Bronchial epithelial cell (primary cell): ENCODE measurements around the gene NUP98. TPM values are rescaled to one million over a fixed set of nuclear protein-coding genes. Genes with fewer than 3 reads are reported as not detected.

ENCODE experiments used
- DNase-seq: peaks from one replicate; pipeline ENCODE4 v3.0.0-alpha.2; 2010; ENCODE audit warnings: low read depth
- FAIRE-seq: peaks from 2 replicates; lab custom pipeline; 2011; peaks lifted over from hg19 to GRCh38; lab: Jason Lieb, UNC
- H3K27me3 ChIP-seq: 2 replicates; pipeline ENCODE4 v1.5.1; 2011; ENCODE audit warnings: low read length; ENCODE audit not compliant: control insufficient read depth, insufficient read depth
- H3K36me3 ChIP-seq: 2 replicates; pipeline ENCODE4 v1.5.1; 2011; ENCODE audit warnings: low read length; ENCODE audit not compliant: control insufficient read depth, insufficient read depth
- H3K4me3 ChIP-seq: 2 replicates; pipeline ENCODE4 v1.5.1; 2011; ENCODE audit warnings: mild to moderate bottlenecking, low read depth, low read length, control low read depth
- total RNA-seq: library from RNA; depleted of rRNA; stranded (reverse); fragments of >200 nt; gene quantifications from 2 replicates; pipeline ENCODE4 v1.2.1, GENCODE V29; 2014
- TF ChIP-seq, protein P1 (sequence below): IDR thresholded peaks from 2 replicates; pipeline ENCODE4 v1.5.1; 2011; ENCODE audit warnings: mild to moderate bottlenecking, moderate library complexity, low read length, control low read depth, inconsistent platforms; ENCODE audit not compliant: insufficient read depth, severe bottlenecking

Gene NUP98
- total RNA-seq, 1 donor from 2014 or later, result 59.8 TPM

DNA sequence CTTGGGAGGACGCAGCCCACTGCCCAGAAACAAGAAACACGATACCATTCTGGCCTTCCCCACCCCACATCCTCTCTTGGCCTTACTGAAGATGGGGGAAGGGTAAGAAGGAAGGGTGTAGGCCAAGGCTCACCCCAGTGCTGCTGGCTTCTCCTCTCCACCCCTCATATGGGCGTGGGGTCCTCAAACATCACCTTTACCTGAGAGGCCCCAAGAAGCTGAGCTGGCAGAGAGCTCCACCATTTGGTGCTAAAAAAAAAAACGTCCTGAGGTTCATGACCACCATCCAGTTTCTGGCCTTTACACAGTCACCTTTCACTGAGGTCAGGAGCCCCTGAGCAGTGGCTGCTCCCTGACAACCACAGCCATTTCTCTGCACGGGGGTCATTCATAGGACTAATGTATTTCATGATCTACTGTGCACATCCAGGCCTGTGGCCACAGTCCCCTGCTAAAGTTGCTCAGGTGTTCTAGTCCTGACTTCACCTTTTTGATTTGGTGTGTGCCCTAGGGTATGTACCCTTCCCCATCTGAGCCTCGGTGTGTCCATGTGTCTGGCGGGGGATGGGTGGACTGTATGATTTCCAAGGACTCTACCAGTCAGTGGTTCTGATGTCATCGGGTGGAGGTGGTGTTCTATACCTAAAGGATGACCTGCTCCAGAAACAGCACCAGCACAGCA is 28.3 kb upstream of the NUP98 start:
- no peak overlapping the region for H3K4me3 ChIP-seq
- no peak for DNase-seq
- FAIRE-seq, result no peak
- H3K27me3 ChIP-seq, result no peaks in the 10 kb centered on the region
- TF ChIP-seq, protein P1, sequence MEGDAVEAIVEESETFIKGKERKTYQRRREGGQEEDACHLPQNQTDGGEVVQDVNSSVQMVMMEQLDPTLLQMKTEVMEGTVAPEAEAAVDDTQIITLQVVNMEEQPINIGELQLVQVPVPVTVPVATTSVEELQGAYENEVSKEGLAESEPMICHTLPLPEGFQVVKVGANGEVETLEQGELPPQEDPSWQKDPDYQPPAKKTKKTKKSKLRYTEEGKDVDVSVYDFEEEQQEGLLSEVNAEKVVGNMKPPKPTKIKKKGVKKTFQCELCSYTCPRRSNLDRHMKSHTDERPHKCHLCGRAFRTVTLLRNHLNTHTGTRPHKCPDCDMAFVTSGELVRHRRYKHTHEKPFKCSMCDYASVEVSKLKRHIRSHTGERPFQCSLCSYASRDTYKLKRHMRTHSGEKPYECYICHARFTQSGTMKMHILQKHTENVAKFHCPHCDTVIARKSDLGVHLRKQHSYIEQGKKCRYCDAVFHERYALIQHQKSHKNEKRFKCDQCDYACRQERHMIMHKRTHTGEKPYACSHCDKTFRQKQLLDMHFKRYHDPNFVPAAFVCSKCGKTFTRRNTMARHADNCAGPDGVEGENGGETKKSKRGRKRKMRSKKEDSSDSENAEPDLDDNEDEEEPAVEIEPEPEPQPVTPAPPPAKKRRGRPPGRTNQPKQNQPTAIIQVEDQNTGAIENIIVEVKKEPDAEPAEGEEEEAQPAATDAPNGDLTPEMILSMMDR, result no peak
- peaks cover 16% of the 10 kb centered on the region for H3K36me3 ChIP-seq

DNA sequence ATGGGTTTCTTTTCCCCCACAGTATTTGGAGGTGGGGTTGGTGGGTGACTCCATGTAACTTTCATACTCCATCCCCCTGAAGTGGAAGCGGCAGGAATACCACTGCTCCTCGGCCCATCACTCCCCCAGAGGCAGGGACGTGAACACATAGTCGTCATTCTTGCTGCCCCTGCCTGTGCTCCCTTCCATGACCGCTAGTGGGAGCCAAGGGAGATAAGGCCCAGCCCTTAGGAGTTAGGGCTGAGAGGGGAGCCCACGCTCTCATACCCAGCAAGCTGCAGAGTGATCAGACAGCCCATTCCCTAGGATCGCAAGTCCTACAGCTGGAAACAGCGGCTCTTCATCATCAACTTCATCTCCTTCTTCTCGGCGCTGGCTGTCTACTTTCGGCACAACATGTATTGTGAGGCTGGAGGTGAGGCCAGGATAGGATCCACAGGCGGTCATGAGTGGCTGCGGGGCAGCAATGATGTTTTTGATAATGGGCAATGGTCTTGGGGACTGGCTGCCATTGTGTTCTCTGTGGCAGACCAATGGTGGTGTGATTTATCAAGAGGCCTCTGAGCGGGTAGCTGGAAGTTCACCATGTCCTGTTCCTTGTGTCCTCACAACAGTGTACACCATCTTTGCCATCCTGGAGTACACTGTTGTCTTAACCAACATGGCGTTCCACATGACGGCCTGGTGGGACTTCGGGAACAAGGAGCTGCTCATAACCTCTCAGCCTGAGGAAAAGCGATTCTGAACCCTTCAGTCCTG is 27.5 kb upstream of the NUP98 start:
- FAIRE-seq (no peak), DNase-seq (peak; percentile 46)
- Histone ChIP-seq H3K27me3 (no peaks in the 10 kb centered on the region), H3K36me3 (peaks cover 14% of the 10 kb centered on the region), H3K4me3 (no peak overlapping the region)
- TF ChIP-seq, protein P1, result peak; percentile 70

- DNase-seq (no peak), FAIRE-seq (no peak)
- peaks cover 14% of the 10 kb centered on the region for H3K36me3 ChIP-seq
- no peak overlapping the region for H3K4me3 ChIP-seq
- H3K27me3 ChIP-seq, result no peaks in the 10 kb centered on the region
- TF ChIP-seq, protein P1, result no peak
Measured at GRCh38 chr11:3823762-3824506, 26.6 kb upstream of the NUP98 start.

DNA sequence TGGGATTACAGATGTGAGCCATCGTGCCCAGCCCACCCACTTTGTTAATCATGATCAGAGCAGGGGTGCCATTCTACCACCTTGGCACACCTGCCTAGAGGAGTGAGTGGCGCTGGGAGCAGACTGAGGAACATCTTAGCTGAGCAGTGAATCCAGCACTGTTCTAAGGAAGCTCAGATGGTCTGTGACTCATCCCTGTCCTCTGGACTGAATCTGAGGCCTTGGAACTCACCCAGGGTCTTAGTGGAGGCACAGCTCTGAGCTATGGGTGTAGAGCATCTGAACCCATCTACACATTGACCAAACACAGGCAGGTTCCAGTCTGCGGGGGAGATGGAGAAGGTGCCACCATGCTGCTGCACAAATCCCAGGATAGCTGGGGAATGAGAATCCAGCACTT is 25.9 kb upstream of the NUP98 start:
- TF ChIP-seq, protein P1, result no peak
- H3K36me3 ChIP-seq, result peaks cover 14% of the 10 kb centered on the region
- DNase-seq (peak; percentile 37), FAIRE-seq (no peak)
- no peaks in the 10 kb centered on the region for H3K27me3 ChIP-seq
- H3K4me3 ChIP-seq, result no peak overlapping the region

- TF ChIP-seq, protein P1, result no peak
- Histone ChIP-seq H3K27me3 (no peaks in the 10 kb centered on the region), H3K4me3 (no peak overlapping the region), H3K36me3 (peaks cover 10% of the 10 kb centered on the region)
- DNase-seq (no peak), FAIRE-seq (no peak)
Measured at GRCh38 chr11:3822312-3822711, 25.0 kb upstream of the NUP98 start.
